ENCODE measurements around the gene XIRP1. TPM values are rescaled to one million over a fixed set of nuclear protein-coding genes. Genes with fewer than 3 reads are reported as not detected.

Gene XIRP1
- total RNA-seq, 1 donor: under 0.01 TPM

DNA sequence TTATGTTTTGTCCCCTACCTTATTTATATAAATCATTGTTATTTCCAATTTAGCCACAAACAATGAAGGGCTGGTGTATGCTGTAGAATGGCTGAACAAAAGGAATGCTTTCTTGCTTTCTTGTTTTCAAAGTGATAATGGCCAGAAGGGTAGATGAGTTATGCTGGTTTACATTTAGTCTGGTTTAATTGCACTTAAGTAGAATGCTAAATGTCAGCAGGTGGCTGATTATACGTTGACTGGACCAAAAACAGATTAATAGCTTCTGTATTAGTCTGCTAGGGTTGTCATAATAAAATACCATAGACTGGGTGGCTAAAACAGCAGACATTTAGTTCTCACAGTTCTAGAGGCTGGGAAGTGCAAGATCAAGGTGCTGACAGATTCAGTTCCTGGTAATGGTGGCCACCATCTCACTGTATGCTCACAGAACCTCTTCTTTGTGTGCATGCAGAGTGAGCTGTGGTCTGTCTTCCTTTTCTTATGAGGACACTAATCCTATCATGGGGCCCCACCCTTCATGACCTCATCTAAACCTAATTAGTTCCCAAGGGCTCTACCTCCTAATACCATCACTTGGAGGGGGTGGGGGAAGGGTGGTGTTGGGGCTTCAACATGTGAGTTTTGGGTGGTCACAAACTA, 17.1 kb upstream of the XIRP1 start:
- no peak overlapping the region for H2AFZ ChIP-seq (ENCODE audit: low read length)
- H3K4me3 ChIP-seq (ENCODE audit: insufficient read depth, low read length): no peak overlapping the region
- TF ChIP-seq, protein P1, sequence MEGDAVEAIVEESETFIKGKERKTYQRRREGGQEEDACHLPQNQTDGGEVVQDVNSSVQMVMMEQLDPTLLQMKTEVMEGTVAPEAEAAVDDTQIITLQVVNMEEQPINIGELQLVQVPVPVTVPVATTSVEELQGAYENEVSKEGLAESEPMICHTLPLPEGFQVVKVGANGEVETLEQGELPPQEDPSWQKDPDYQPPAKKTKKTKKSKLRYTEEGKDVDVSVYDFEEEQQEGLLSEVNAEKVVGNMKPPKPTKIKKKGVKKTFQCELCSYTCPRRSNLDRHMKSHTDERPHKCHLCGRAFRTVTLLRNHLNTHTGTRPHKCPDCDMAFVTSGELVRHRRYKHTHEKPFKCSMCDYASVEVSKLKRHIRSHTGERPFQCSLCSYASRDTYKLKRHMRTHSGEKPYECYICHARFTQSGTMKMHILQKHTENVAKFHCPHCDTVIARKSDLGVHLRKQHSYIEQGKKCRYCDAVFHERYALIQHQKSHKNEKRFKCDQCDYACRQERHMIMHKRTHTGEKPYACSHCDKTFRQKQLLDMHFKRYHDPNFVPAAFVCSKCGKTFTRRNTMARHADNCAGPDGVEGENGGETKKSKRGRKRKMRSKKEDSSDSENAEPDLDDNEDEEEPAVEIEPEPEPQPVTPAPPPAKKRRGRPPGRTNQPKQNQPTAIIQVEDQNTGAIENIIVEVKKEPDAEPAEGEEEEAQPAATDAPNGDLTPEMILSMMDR (IDR thresholded peaks at IDR 0.05; ENCODE audit: extremely low read depth, low read depth, low read length): no peak
- H3K4me2 ChIP-seq (ENCODE audit: insufficient read depth, low read length): no peak overlapping the region
- no peaks in the 10 kb centered on the region for H3K79me2 ChIP-seq (ENCODE audit: insufficient read depth, low read length)
- no peak overlapping the region for H3K27ac ChIP-seq (ENCODE audit: low read depth, low read length)
- H3K36me3 ChIP-seq (ENCODE audit: insufficient read depth, low read length): no peaks in the 10 kb centered on the region
- no peaks in the 10 kb centered on the region for H4K20me1 ChIP-seq (ENCODE audit: insufficient read depth, low read length)
- no peaks in the 10 kb centered on the region for H3K4me1 ChIP-seq (ENCODE audit: insufficient read depth, low read length)
- no peaks in the 10 kb centered on the region for H3K9me3 ChIP-seq (ENCODE audit: low read depth, low read length)
- no peak for DNase-seq (ENCODE audit: insufficient read length, low spot score, missing footprints)
- H3K27me3 ChIP-seq (ENCODE audit: insufficient read depth, low read length): peaks cover 10% of the 10 kb centered on the region

DNA sequence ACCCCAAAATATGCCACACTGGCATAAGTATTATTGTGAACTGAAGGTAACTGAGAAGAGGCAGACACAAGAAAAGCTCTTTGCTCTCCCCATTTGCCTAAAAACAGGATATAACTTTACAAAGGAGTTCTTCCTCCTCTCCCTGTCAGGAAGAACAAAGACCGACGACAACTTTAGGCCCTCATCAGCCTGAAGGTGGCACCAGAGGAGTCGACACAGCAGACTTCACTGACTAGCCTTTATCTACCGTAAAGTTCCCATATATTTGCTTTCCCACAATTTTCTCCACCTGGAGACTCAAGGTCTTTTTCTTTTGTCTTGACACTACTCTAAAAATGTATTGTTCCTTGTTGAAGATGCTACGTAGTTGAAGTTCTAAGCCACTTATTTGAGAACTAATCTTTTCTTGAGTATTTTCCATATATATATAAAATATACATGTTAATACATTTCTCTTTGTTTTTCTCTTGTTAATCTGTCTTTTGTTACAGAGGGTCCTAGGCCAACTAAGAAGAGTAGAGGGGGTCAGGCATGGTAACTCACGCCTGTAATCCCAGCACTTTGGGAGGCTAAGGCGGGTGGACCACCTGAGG, 16.2 kb upstream of the XIRP1 start:
- H3K27ac ChIP-seq (ENCODE audit: low read depth, low read length): no peak overlapping the region
- peaks cover 13% of the 10 kb centered on the region for H3K27me3 ChIP-seq (ENCODE audit: insufficient read depth, low read length)
- H3K4me3 ChIP-seq (ENCODE audit: insufficient read depth, low read length): no peak overlapping the region
- no peaks in the 10 kb centered on the region for H3K9me3 ChIP-seq (ENCODE audit: low read depth, low read length)
- no peak overlapping the region for H3K4me2 ChIP-seq (ENCODE audit: insufficient read depth, low read length)
- peak overlapping the region; percentile 37 for H2AFZ ChIP-seq (ENCODE audit: low read length)
- peak; percentile 86 for DNase-seq (ENCODE audit: insufficient read length, low spot score, missing footprints)
- H3K36me3 ChIP-seq (ENCODE audit: insufficient read depth, low read length): no peaks in the 10 kb centered on the region
- H3K4me1 ChIP-seq (ENCODE audit: insufficient read depth, low read length): no peaks in the 10 kb centered on the region
- TF ChIP-seq, protein P1 (IDR thresholded peaks at IDR 0.05; ENCODE audit: extremely low read depth, low read depth, low read length): peak; percentile 71
- H3K79me2 ChIP-seq (ENCODE audit: insufficient read depth, low read length): no peaks in the 10 kb centered on the region
- H4K20me1 ChIP-seq (ENCODE audit: insufficient read depth, low read length): no peaks in the 10 kb centered on the region

DNA sequence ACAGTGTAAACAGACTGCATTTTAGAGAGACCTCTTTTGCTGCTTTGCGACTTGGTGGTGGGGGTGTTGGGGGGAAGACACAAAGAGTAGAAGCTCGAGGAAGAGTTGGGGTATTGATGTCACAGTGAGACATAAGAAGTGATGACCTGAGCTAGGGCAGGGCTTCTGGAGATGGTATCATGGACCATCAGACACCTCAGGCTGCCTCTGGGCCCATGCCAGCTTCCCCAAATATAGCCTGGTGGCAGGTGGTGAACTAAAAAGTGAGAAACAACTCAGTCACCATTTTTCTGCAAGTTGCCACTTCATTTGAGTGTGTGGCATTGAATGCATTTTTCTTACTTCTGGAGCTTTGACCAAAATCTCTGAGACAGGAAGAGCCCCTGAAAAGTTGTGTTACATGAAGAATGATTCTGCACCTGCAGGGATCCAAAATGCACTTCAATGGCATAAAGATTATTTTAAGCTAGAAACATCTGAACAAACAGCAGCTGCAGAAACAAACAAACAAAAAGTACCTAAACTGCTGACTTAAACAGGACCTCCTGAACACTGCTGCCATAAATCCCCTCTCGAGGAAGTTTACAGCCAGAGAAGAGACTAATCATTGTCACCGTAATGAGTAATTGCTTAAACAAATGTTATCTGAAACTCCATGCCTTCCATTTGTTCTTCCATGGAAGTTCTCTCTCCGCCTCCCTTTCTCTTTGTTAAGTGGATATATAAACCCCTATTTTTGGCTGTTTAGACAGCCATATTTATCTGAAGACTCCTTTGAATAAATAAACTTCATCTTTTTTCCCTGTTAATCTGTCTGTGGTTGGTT, 15.2 kb upstream of the XIRP1 start:
- Histone ChIP-seq H4K20me1 (ENCODE audit: insufficient read depth, low read length) (no peaks in the 10 kb centered on the region), H3K4me1 (ENCODE audit: insufficient read depth, low read length) (no peaks in the 10 kb centered on the region), H3K36me3 (ENCODE audit: insufficient read depth, low read length) (no peaks in the 10 kb centered on the region), H3K4me3 (ENCODE audit: insufficient read depth, low read length) (no peak overlapping the region), H3K9me3 (ENCODE audit: low read depth, low read length) (no peaks in the 10 kb centered on the region), H3K27ac (ENCODE audit: low read depth, low read length) (no peak overlapping the region), H3K79me2 (ENCODE audit: insufficient read depth, low read length) (no peaks in the 10 kb centered on the region), H2AFZ (ENCODE audit: low read length) (no peak overlapping the region), H3K27me3 (ENCODE audit: insufficient read depth, low read length) (peaks cover 21% of the 10 kb centered on the region), H3K4me2 (ENCODE audit: insufficient read depth, low read length) (no peak overlapping the region)
- no peak for DNase-seq (ENCODE audit: insufficient read length, low spot score, missing footprints)
- TF ChIP-seq, protein P1 (IDR thresholded peaks at IDR 0.05; ENCODE audit: extremely low read depth, low read depth, low read length): no peak
